A673 (cell line): ENCODE measurements around the gene LYRM4. TPM values are rescaled to one million over a fixed set of nuclear protein-coding genes. Genes with fewer than 3 reads are reported as not detected.

Experiments used
- BruUV-seq: library from RNA; stranded (reverse); fragments of 400-500 nt; replicated peaks from 2 replicates; lab custom pipeline; 2021; lab: Mats Ljungman, UMichigan
- CTCF ChIA-PET: fragments of 300-600 bp; sonication (Branson Sonifier 250); formaldehyde crosslinking; loops from one replicate; lab custom pipeline; 2022; ENCODE audit warnings: antibody characterized with exemption; lab: Charles Lee
- POLR2A ChIA-PET: fragments of 300-600 bp; sonication (Branson Sonifier 250); formaldehyde crosslinking; loops from one replicate; lab custom pipeline; 2022; ENCODE audit warnings: antibody characterized with exemption; ENCODE audit not compliant: low non-redundant PET; lab: Charles Lee
- DNase-seq: peaks from one replicate; pipeline ENCODE4 v3.0.0-alpha.2; 2015; ENCODE audit warnings: low spot score
- H3K27ac ChIP-seq: fragments of 200-600 bp; sonication (generic); 2 replicates; pipeline ENCODE4 v1.5.1; 2016; ENCODE audit warnings: mixed run types, low read depth, mild to moderate bottlenecking, mixed read lengths, antibody characterized with exemption, low read length; ENCODE audit not compliant: poor library complexity, severe bottlenecking
- H3K27me3 ChIP-seq: fragments of 200-600 bp; sonication (generic); replicated peaks from 2 replicates; pipeline ENCODE4 v1.6.1; 2017; ENCODE audit warnings: mixed run types, low read depth, mild to moderate bottlenecking, mixed read lengths, antibody characterized with exemption, low read length; ENCODE audit not compliant: insufficient read depth, poor library complexity
- H3K36me3 ChIP-seq: fragments of 200-600 bp; sonication (generic); 2 replicates; pipeline ENCODE4 v1.6.1; 2016; ENCODE audit warnings: mixed run types, mild to moderate bottlenecking, mixed read lengths, antibody characterized with exemption, low read length; ENCODE audit not compliant: insufficient read depth, poor library complexity, severe bottlenecking
- H3K4me1 ChIP-seq: fragments of 200-600 bp; sonication (generic); 2 replicates; pipeline ENCODE4 v1.6.1; 2017; ENCODE audit warnings: mixed run types, mild to moderate bottlenecking, mixed read lengths, antibody characterized with exemption, low read length; ENCODE audit not compliant: insufficient read depth, poor library complexity, severe bottlenecking
- H3K4me3 ChIP-seq: fragments of 200-600 bp; sonication (generic); 2 replicates; pipeline ENCODE4 v1.5.1; 2016; ENCODE audit warnings: low read depth, mixed run types, mild to moderate bottlenecking, mixed read lengths, low read length; ENCODE audit not compliant: poor library complexity, severe bottlenecking
- H3K9me3 ChIP-seq: fragments of 200-600 bp; sonication (generic); 2 replicates; pipeline ENCODE4 v1.6.1; 2016; ENCODE audit warnings: mixed run types, low read depth, mild to moderate bottlenecking, mixed read lengths, antibody characterized with exemption, low read length; ENCODE audit not compliant: poor library complexity, severe bottlenecking
- CTCF ChIP-seq: fragments of 300-800, 200-600 bp; sonication (generic); conservative IDR thresholded peaks from 2 replicates; pipeline ENCODE4 v1.5.1; 2017; ENCODE audit warnings: low read depth, mild to moderate bottlenecking, antibody characterized with exemption, low read length, moderate library complexity, mixed read lengths
- EZH2 ChIP-seq: fragments of 200-600 bp; sonication (generic); IDR thresholded peaks from 2 replicates; pipeline ENCODE4 v1.6.1; 2017; ENCODE audit warnings: borderline replicate concordance, low read depth, mild to moderate bottlenecking, mixed read lengths, antibody characterized with exemption, low read length; ENCODE audit not compliant: poor library complexity, severe bottlenecking
- intact Hi-C: fragments of 100-400 bp; cut with micrococcal nuclease; formaldehyde crosslinking; loops from one replicate; pipeline ENCODE4 v1.10.0; 2022; ENCODE audit not compliant: unreplicated experiment
- total RNA-seq: library from RNA; stranded (reverse); gene quantifications from 2 replicates; pipeline ENCODE4 v1.2.3, GENCODE V29; 2021

Gene LYRM4
- total RNA-seq, 1 experiment from 2014 or later: 53.6 TPM

GRCh38 chr6:5138995-5139827 lies 121.5 kb downstream of the LYRM4 start:
- no peak for DNase-seq
- Histone ChIP-seq H3K27ac (no peak overlapping the region), H3K27me3 (no peaks in the 10 kb centered on the region), H3K9me3 (no peaks in the 10 kb centered on the region), H3K4me1 (peaks cover 4% of the 10 kb centered on the region), H3K36me3 (no peaks in the 10 kb centered on the region), H3K4me3 (no peak overlapping the region)
- TF ChIP-seq EZH2 (no peak), CTCF (no peak)
- no TSS peak for BruUV-seq
- ChIA-PET POLR2A (no interaction called here), CTCF (no interaction called here)
- intact Hi-C loops: no loop called here

GRCh38 chr6:5136851-5137250 lies 123.9 kb downstream of the LYRM4 start:
- intact Hi-C loops: no loop called here
- H3K4me1 ChIP-seq: peaks cover 15% of the 10 kb centered on the region
- H3K9me3 ChIP-seq: no peaks in the 10 kb centered on the region
- no peaks in the 10 kb centered on the region for H3K27me3 ChIP-seq
- TF ChIP-seq CTCF: no peak
- TF ChIP-seq EZH2: no peak
- no TSS peak for BruUV-seq
- no peaks in the 10 kb centered on the region for H3K36me3 ChIP-seq
- H3K27ac ChIP-seq: no peak overlapping the region
- DNase-seq: no peak
- CTCF ChIA-PET: no interaction called here
- no peak overlapping the region for H3K4me3 ChIP-seq
- POLR2A ChIA-PET: interaction anchor here (0.8 kb wide), 1 partner anchor 9 kb away, joined by 3 read pairs; no protein-coding TSS in a partner anchor

GRCh38 chr6:5135788-5136376 lies 124.9 kb downstream of the LYRM4 start:
- peaks cover 15% of the 10 kb centered on the region for H3K4me1 ChIP-seq
- H3K27ac ChIP-seq: no peak overlapping the region
- TF ChIP-seq CTCF (peak; percentile 91), EZH2 (no peak)
- no TSS peak for BruUV-seq
- no peaks in the 10 kb centered on the region for H3K27me3 ChIP-seq
- intact Hi-C loops: no loop called here
- H3K9me3 ChIP-seq: no peaks in the 10 kb centered on the region
- H3K4me3 ChIP-seq: no peak overlapping the region
- ChIA-PET CTCF (no interaction called here), POLR2A (no interaction called here)
- H3K36me3 ChIP-seq: no peaks in the 10 kb centered on the region
- peak; percentile 82 for DNase-seq
